ENCODE measurements around the gene GARRE1.
A peak's percentile ranks its signal among the peaks of the same experiment; 100 is the strongest.

- TF ChIP-seq, protein P1, sequence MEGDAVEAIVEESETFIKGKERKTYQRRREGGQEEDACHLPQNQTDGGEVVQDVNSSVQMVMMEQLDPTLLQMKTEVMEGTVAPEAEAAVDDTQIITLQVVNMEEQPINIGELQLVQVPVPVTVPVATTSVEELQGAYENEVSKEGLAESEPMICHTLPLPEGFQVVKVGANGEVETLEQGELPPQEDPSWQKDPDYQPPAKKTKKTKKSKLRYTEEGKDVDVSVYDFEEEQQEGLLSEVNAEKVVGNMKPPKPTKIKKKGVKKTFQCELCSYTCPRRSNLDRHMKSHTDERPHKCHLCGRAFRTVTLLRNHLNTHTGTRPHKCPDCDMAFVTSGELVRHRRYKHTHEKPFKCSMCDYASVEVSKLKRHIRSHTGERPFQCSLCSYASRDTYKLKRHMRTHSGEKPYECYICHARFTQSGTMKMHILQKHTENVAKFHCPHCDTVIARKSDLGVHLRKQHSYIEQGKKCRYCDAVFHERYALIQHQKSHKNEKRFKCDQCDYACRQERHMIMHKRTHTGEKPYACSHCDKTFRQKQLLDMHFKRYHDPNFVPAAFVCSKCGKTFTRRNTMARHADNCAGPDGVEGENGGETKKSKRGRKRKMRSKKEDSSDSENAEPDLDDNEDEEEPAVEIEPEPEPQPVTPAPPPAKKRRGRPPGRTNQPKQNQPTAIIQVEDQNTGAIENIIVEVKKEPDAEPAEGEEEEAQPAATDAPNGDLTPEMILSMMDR (IDR thresholded peaks at IDR 0.05) = peak in 1 of 3 donors; percentile 11
- TF ChIP-seq POLR2A (IDR thresholded peaks at IDR 0.05) = no peak
Measured at GRCh38 chr19:34220472-34221063, 33.8 kb upstream of the GARRE1 start.
